Measurements from ENCODE around the gene RPP14. TPM values are rescaled to one million over a fixed set of nuclear protein-coding genes. Genes with fewer than 3 reads are reported as not detected.
A peak's percentile ranks its signal among the peaks of the same experiment; 100 is the strongest.
"Not testable (repeated sequence)": the region's sequence is repeated elsewhere in the genome, so short reads cannot be mapped to it uniquely, and the experiment has no call there.

The RPP14 gene
- total RNA-seq, 2 experiments from 2014 or later, result 12.8 to 20.3 TPM

- Histone ChIP-seq H2AFZ (ENCODE audit: low read length) (no peak overlapping the region), H3K4me2 (ENCODE audit: low read length) (peak overlapping the region; percentile 96), H3K36me3 (ENCODE audit: insufficient read depth, low read length) (peaks cover 46% of the 10 kb centered on the region), H3K27ac (ENCODE audit: low read depth, low read length, poor library complexity, severe bottlenecking) (peak overlapping the region; percentile 82), H3K9me2 (ENCODE audit: insufficient read depth, low read length) (no peaks in the 10 kb centered on the region), H3K9me3 (ENCODE audit: low read length) (no peaks in the 10 kb centered on the region), H3K79me2 (ENCODE audit: insufficient read depth, low read depth, low read length) (peaks cover 82% of the 10 kb centered on the region), H3K4me3 (ENCODE audit: low read depth, low read length, poor library complexity, severe bottlenecking) (peak overlapping the region; percentile 80), H4K20me1 (ENCODE audit: insufficient read depth, low read length) (no peaks in the 10 kb centered on the region), H3K4me1 (ENCODE audit: insufficient read depth, low read length, poor library complexity, severe bottlenecking) (peaks cover 70% of the 10 kb centered on the region)
- DNase-seq (ENCODE audit: low spot score), result no peak
- intact Hi-C loops (cut with micrococcal nuclease; ENCODE audit: unreplicated experiment), result loop anchor here (1.0 kb wide), 1 partner anchor 15 kb away; no protein-coding TSS in a partner anchor
- CTCF ChIA-PET (ENCODE audit: unreplicated experiment), result interaction anchor here (0.6 to 4.3 kb wide), 6 partner anchors 15 to 34 kb away, joined by 3 to 22 read pairs (median 4); partner anchors contain the start of gene RPP14
- POLR2A ChIA-PET, result interaction anchor here (0.6 to 19.4 kb wide), 8 partner anchors 15 to 496 kb away, joined by 3 to 711 read pairs (median 4); partner anchors contain the start of genes HTD2 and RPP14
- no TSS peak for BruUV-seq (replicated peaks)
- TF ChIP-seq, protein P1, sequence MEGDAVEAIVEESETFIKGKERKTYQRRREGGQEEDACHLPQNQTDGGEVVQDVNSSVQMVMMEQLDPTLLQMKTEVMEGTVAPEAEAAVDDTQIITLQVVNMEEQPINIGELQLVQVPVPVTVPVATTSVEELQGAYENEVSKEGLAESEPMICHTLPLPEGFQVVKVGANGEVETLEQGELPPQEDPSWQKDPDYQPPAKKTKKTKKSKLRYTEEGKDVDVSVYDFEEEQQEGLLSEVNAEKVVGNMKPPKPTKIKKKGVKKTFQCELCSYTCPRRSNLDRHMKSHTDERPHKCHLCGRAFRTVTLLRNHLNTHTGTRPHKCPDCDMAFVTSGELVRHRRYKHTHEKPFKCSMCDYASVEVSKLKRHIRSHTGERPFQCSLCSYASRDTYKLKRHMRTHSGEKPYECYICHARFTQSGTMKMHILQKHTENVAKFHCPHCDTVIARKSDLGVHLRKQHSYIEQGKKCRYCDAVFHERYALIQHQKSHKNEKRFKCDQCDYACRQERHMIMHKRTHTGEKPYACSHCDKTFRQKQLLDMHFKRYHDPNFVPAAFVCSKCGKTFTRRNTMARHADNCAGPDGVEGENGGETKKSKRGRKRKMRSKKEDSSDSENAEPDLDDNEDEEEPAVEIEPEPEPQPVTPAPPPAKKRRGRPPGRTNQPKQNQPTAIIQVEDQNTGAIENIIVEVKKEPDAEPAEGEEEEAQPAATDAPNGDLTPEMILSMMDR (conservative IDR thresholded peaks at IDR 0.05; ENCODE audit: low read length), result no peak
Observed at GRCh38 chr3:58335652-58335947, 29.6 kb downstream of the RPP14 start.

DNA sequence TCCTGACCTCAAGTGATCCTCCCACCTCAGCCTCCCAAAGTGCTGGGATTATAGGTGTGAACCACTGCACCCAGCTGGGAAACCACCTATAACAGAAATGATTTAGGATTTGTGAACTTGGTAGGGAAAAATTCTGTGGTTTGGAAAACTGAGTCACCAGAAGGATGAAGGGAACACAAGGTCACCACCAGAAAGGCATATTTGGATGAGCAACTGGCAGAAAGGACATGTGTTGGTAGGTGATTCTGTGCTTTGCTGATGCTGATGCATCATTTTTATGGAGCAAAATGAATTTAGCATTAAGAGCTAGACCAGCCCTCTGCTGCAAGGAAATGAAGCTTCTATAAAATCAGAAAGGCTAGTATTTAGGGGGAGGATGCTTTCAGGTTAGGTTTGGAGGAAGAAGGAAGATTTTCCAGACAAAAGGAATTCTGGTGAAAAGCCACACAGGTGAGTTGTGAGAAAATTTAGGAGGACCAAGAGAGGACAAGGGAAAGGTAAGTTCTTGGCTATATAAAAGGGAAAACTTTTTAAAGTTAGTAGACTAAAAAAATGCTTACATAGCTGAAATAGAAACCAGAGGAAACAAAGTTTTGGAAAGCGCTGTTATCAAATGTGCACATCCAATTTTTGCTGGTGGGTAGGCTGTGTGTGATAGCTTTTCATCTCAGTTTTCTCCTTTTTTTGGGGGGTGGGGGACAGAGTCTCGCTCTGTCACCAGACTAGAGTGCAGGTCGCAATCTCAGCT lies 30.3 kb downstream of the RPP14 start:
- H3K4me1 ChIP-seq (ENCODE audit: insufficient read depth, low read length, poor library complexity, severe bottlenecking), result peaks cover 70% of the 10 kb centered on the region
- H3K36me3 ChIP-seq (ENCODE audit: insufficient read depth, low read length), result peaks cover 53% of the 10 kb centered on the region
- no peak overlapping the region for H3K4me3 ChIP-seq (ENCODE audit: low read depth, low read length, poor library complexity, severe bottlenecking)
- BruUV-seq (replicated peaks), result no TSS peak
- H3K9me2 ChIP-seq (ENCODE audit: insufficient read depth, low read length), result no peaks in the 10 kb centered on the region
- peak overlapping the region; percentile 43 for H3K4me2 ChIP-seq (ENCODE audit: low read length)
- intact Hi-C loops (cut with micrococcal nuclease; ENCODE audit: unreplicated experiment), result no loop called here
- no peak for DNase-seq (ENCODE audit: low spot score)
- TF ChIP-seq, protein P1 (conservative IDR thresholded peaks at IDR 0.05; ENCODE audit: low read length), result no peak
- no peak for TF ChIP-seq EZH2phosphoT487 (IDR thresholded peaks at IDR 0.05; ENCODE audit: borderline replicate concordance, low read depth, low read length)
- peaks cover 89% of the 10 kb centered on the region for H3K79me2 ChIP-seq (ENCODE audit: insufficient read depth, low read depth, low read length)
- CTCF ChIA-PET (ENCODE audit: unreplicated experiment), result interaction anchor here (1.4 to 4.3 kb wide), 5 partner anchors 14 to 33 kb away, joined by 3 to 22 read pairs (median 6); no protein-coding TSS in a partner anchor
- no peaks in the 10 kb centered on the region for H4K20me1 ChIP-seq (ENCODE audit: insufficient read depth, low read length)
- POLR2A ChIA-PET, result interaction anchor here (0.6 to 19.4 kb wide), 7 partner anchors 15 to 308 kb away, joined by 3 to 711 read pairs (median 4); partner anchors contain the start of genes HTD2 and RPP14
- no peaks in the 10 kb centered on the region for H3K9me3 ChIP-seq (ENCODE audit: low read length)
- H3K27ac ChIP-seq (ENCODE audit: low read depth, low read length, poor library complexity, severe bottlenecking), result peak overlapping the region; percentile 82
- H2AFZ ChIP-seq (ENCODE audit: low read length), result no peak overlapping the region

GRCh38 chr3:58337190-58337589 lies 31.1 kb downstream of the RPP14 start:
- peaks cover 62% of the 10 kb centered on the region for H3K36me3 ChIP-seq (ENCODE audit: insufficient read depth, low read length)
- H3K9me3 ChIP-seq (ENCODE audit: low read length), result no peaks in the 10 kb centered on the region
- DNase-seq (ENCODE audit: low spot score), result no peak
- peaks cover 93% of the 10 kb centered on the region for H3K79me2 ChIP-seq (ENCODE audit: insufficient read depth, low read depth, low read length)
- no peaks in the 10 kb centered on the region for H4K20me1 ChIP-seq (ENCODE audit: insufficient read depth, low read length)
- TF ChIP-seq, protein P1 (conservative IDR thresholded peaks at IDR 0.05; ENCODE audit: low read length), result no peak
- TF ChIP-seq EZH2phosphoT487 (IDR thresholded peaks at IDR 0.05; ENCODE audit: borderline replicate concordance, low read depth, low read length), result no peak
- POLR2A ChIA-PET, result interaction anchor here (0.6 to 19.4 kb wide), 6 partner anchors 11 to 106 kb away, joined by 3 to 711 read pairs (median 4); partner anchors contain the start of genes HTD2 and RPP14
- CTCF ChIA-PET (ENCODE audit: unreplicated experiment), result interaction anchor here (0.6 to 4.3 kb wide), 3 partner anchors 13 to 160 kb away, joined by 3 to 22 read pairs (median 6); no protein-coding TSS in a partner anchor
- BruUV-seq (replicated peaks), result no TSS peak
- H3K27ac ChIP-seq (ENCODE audit: low read depth, low read length, poor library complexity, severe bottlenecking), result peak overlapping the region; percentile 82
- H3K9me2 ChIP-seq (ENCODE audit: insufficient read depth, low read length), result no peaks in the 10 kb centered on the region
- H2AFZ ChIP-seq (ENCODE audit: low read length), result no peak overlapping the region
- peaks cover 70% of the 10 kb centered on the region for H3K4me1 ChIP-seq (ENCODE audit: insufficient read depth, low read length, poor library complexity, severe bottlenecking)
- intact Hi-C loops (cut with micrococcal nuclease; ENCODE audit: unreplicated experiment), result no loop called here
- no peak overlapping the region for H3K4me3 ChIP-seq (ENCODE audit: low read depth, low read length, poor library complexity, severe bottlenecking)
- peak overlapping the region; percentile 43 for H3K4me2 ChIP-seq (ENCODE audit: low read length)

DNA sequence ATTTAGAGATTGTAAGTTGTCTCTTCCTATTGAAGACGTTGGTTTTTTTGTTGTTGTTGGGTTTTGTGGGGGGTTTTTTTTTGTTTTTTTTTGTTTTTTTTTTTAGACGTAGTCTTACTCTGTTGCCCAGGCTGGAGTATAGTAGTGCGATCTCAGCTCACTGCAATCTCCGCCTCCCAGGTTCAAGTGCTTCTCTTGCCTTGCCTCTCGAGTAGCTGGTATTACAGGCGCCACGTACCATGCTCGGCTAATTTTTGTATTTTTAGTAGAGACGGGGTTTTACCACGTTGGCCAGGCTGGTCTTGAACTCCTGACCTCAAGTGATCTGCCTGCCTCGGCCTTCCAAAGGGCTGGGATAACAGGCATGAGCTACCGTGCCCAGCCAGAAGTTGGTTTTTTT lies 33.1 kb downstream of the RPP14 start:
- H3K9me3 ChIP-seq (ENCODE audit: low read length); intact Hi-C loops (cut with micrococcal nuclease; ENCODE audit: unreplicated experiment); BruUV-seq (replicated peaks); DNase-seq (ENCODE audit: low spot score); H2AFZ ChIP-seq (ENCODE audit: low read length); H4K20me1 ChIP-seq (ENCODE audit: insufficient read depth, low read length); H3K9me2 ChIP-seq (ENCODE audit: insufficient read depth, low read length): not testable (repeated sequence)
- Histone ChIP-seq H3K79me2 (ENCODE audit: insufficient read depth, low read depth, low read length) (peaks cover 100% of the 10 kb centered on the region), H3K27ac (ENCODE audit: low read depth, low read length, poor library complexity, severe bottlenecking) (peak overlapping the region; percentile 82), H3K4me1 (ENCODE audit: insufficient read depth, low read length, poor library complexity, severe bottlenecking) (peaks cover 88% of the 10 kb centered on the region), H3K4me2 (ENCODE audit: low read length) (peak overlapping the region; percentile 43), H3K4me3 (ENCODE audit: low read depth, low read length, poor library complexity, severe bottlenecking) (peak overlapping the region; percentile 35), H3K36me3 (ENCODE audit: insufficient read depth, low read length) (peaks cover 78% of the 10 kb centered on the region)
- POLR2A ChIA-PET, result interaction anchor here (0.5 to 19.4 kb wide), 6 partner anchors 9 to 99 kb away, joined by 3 to 711 read pairs (median 4); no protein-coding TSS in a partner anchor
- CTCF ChIA-PET (ENCODE audit: unreplicated experiment), result interaction anchor here (1.4 to 4.3 kb wide), 4 partner anchors 9 to 17 kb away, joined by 6 to 22 read pairs (median 6); no protein-coding TSS in a partner anchor

All from OCI-LY7 (cell line).